Ishikawa (cell line): Measurements from ENCODE around the gene BTG1.

Source experiments
- CEBPB ChIP-seq: IDR thresholded peaks from 2 replicates; pipeline ENCODE4 v1.6.1; 2012
- CREB1 ChIP-seq: IDR thresholded peaks from 2 replicates; pipeline ENCODE4 v1.6.1; 2012; ENCODE audit warnings: low read depth
- EGR1 ChIP-seq: IDR thresholded peaks from 2 replicates; pipeline ENCODE4 v1.6.1; 2012
- EP300 ChIP-seq: IDR thresholded peaks from 2 replicates; pipeline ENCODE4 v1.6.1; 2012; ENCODE audit warnings: borderline replicate concordance
- FOXM1 ChIP-seq: IDR thresholded peaks from 2 replicates; pipeline ENCODE4 v1.6.1; 2012; ENCODE audit warnings: low read depth, borderline replicate concordance
- MAX ChIP-seq: IDR thresholded peaks from 2 replicates; pipeline ENCODE4 v1.6.1; 2012
- NFIC ChIP-seq: IDR thresholded peaks from 2 replicates; pipeline ENCODE4 v1.6.1; 2012
- RAD21 ChIP-seq: IDR thresholded peaks from 2 replicates; pipeline ENCODE4 v1.6.1; 2012; ENCODE audit warnings: low read depth
- REST ChIP-seq: IDR thresholded peaks from 2 replicates; pipeline ENCODE4 v1.6.1; 2012; ENCODE audit warnings: low read depth, mild to moderate bottlenecking
- TAF1 ChIP-seq: IDR thresholded peaks from 2 replicates; pipeline ENCODE4 v1.6.1; 2012; ENCODE audit warnings: low read depth, mild to moderate bottlenecking
- TCF12 ChIP-seq: IDR thresholded peaks from 2 replicates; pipeline ENCODE4 v1.6.1; 2012; ENCODE audit warnings: low read depth
- TEAD4 ChIP-seq: IDR thresholded peaks from 2 replicates; pipeline ENCODE4 v1.6.1; 2012
- USF1 ChIP-seq: IDR thresholded peaks from 2 replicates; pipeline ENCODE4 v1.6.1; 2012
- YY1 ChIP-seq: IDR thresholded peaks from 2 replicates; pipeline ENCODE4 v1.6.1; 2012; ENCODE audit warnings: low read depth
- ZBTB7A ChIP-seq: IDR thresholded peaks from 2 replicates; pipeline ENCODE4 v1.6.1; 2012; ENCODE audit warnings: low read depth

The BTG1 gene

GRCh38 chr12:92144631-92145480 is 790 bp downstream of the BTG1 start:
- TF ChIP-seq ZBTB7A = 0 out of 2 replicates have a peak, but pooled peaks have one; percentile 32
- TF ChIP-seq FOXM1 = no peak

- TF ChIP-seq USF1 (no peak), REST (no peak), TAF1 (no peak), TCF12 (no peak), EGR1 (no peak), CEBPB (no peak)
Observed at GRCh38 chr12:92143686-92144630, 1.7 kb downstream of the BTG1 start.

GRCh38 chr12:92143258-92143657 is 2.4 kb downstream of the BTG1 start:
- TF ChIP-seq CREB1 (no peak), TCF12 (no peak), CEBPB (no peak), TEAD4 (no peak), YY1 (no peak), TAF1 (no peak), USF1 (no peak), RAD21 (no peak), REST (no peak), EP300 (no peak), NFIC (no peak), FOXM1 (no peak), ZBTB7A (no peak), EGR1 (no peak), MAX (no peak)

GRCh38 chr12:92142251-92142926 is 3.3 kb downstream of the BTG1 start:
- no peak for TF ChIP-seq TEAD4
- TF ChIP-seq TAF1 = no peak
- TF ChIP-seq EP300 = no peak
- TF ChIP-seq TCF12 = no peak
- TF ChIP-seq FOXM1 = no peak
- no peak for TF ChIP-seq YY1
- TF ChIP-seq CREB1 = no peak
- TF ChIP-seq NFIC = no peak
- TF ChIP-seq RAD21 = no peak
- no peak for TF ChIP-seq ZBTB7A
- no peak for TF ChIP-seq USF1
- no peak for TF ChIP-seq EGR1
- no peak for TF ChIP-seq CEBPB

GRCh38 chr12:92141591-92142121 is 4.0 kb downstream of the BTG1 start:
- TF ChIP-seq MAX (no peak), FOXM1 (no peak), ZBTB7A (no peak), REST (no peak), CEBPB (no peak), USF1 (no peak), TAF1 (no peak), EP300 (no peak), TEAD4 (no peak), RAD21 (no peak), EGR1 (no peak)
